ENCODE measurements around the gene MBNL3. TPM values are rescaled to one million over a fixed set of nuclear protein-coding genes. Genes with fewer than 3 reads are reported as not detected.

MBNL3 gene
- total and polyA plus RNA-seq, 2 experiments from 2014 or later, result 0.98 to 1.6 TPM

GRCh38 chrX:132401935-132402334 lies 86.9 kb downstream of the MBNL3 start:
- H3K36me3 ChIP-seq, result no peaks in the 10 kb centered on the region
- H3K27me3 ChIP-seq, result no peaks in the 10 kb centered on the region
- H3K9me3 ChIP-seq (ENCODE audit: low read depth), result no peaks in the 10 kb centered on the region
- no peak for DNase-seq (ENCODE audit: low read depth in 1 of 2, low spot score in 1 of 2)
- H3K4me1 ChIP-seq (ENCODE audit: low read depth), result no peaks in the 10 kb centered on the region
- TF ChIP-seq CTCF (IDR thresholded peaks at IDR 0.05; ENCODE audit: low read depth, low read length), result no peak
- no peak overlapping the region for H3K27ac ChIP-seq
- H3K4me3 ChIP-seq, result no peak overlapping the region

GRCh38 chrX:132400706-132401105 lies 88.1 kb downstream of the MBNL3 start:
- Histone ChIP-seq H3K27me3 (no peaks in the 10 kb centered on the region), H3K4me1 (ENCODE audit: low read depth) (peaks cover 4% of the 10 kb centered on the region), H3K36me3 (no peaks in the 10 kb centered on the region), H3K9me3 (ENCODE audit: low read depth) (no peaks in the 10 kb centered on the region), H3K27ac (no peak overlapping the region), H3K4me3 (no peak overlapping the region)
- no peak for TF ChIP-seq CTCF (IDR thresholded peaks at IDR 0.05; ENCODE audit: low read depth, low read length)
- DNase-seq (ENCODE audit: low read depth in 1 of 2, low spot score in 1 of 2), result no peak

GRCh38 chrX:132395645-132396044 lies 93.2 kb downstream of the MBNL3 start:
- H3K4me1 ChIP-seq (ENCODE audit: low read depth), result peaks cover 26% of the 10 kb centered on the region
- H3K27ac ChIP-seq, result peak overlapping the region; percentile 38
- no peaks in the 10 kb centered on the region for H3K27me3 ChIP-seq
- no peaks in the 10 kb centered on the region for H3K9me3 ChIP-seq (ENCODE audit: low read depth)
- H3K36me3 ChIP-seq, result no peaks in the 10 kb centered on the region
- peak in 1 of 2 donors; percentile 5 for DNase-seq (ENCODE audit: low read depth in 1 of 2, low spot score in 1 of 2)
- H3K4me3 ChIP-seq, result no peak overlapping the region
- no peak for TF ChIP-seq CTCF (IDR thresholded peaks at IDR 0.05; ENCODE audit: low read depth, low read length)

- Histone ChIP-seq H3K27me3 (no peaks in the 10 kb centered on the region), H3K27ac (peak overlapping the region; percentile 38), H3K36me3 (no peaks in the 10 kb centered on the region), H3K4me1 (ENCODE audit: low read depth) (peaks cover 29% of the 10 kb centered on the region), H3K9me3 (ENCODE audit: low read depth) (no peaks in the 10 kb centered on the region), H3K4me3 (no peak overlapping the region)
- no peak for TF ChIP-seq CTCF (IDR thresholded peaks at IDR 0.05; ENCODE audit: low read depth, low read length)
- DNase-seq (ENCODE audit: low read depth in 1 of 2, low spot score in 1 of 2), result no peak
These were observed 93.8 kb downstream of the MBNL3 start for GRCh38 chrX:132395026-132395425.

GRCh38 chrX:132394591-132394990 lies 94.2 kb downstream of the MBNL3 start:
- Histone ChIP-seq H3K36me3 (no peaks in the 10 kb centered on the region), H3K9me3 (ENCODE audit: low read depth) (no peaks in the 10 kb centered on the region), H3K4me3 (no peak overlapping the region), H3K4me1 (ENCODE audit: low read depth) (peaks cover 29% of the 10 kb centered on the region), H3K27me3 (no peaks in the 10 kb centered on the region), H3K27ac (no peak overlapping the region)
- DNase-seq (ENCODE audit: low read depth in 1 of 2, low spot score in 1 of 2), result no peak
- TF ChIP-seq CTCF (IDR thresholded peaks at IDR 0.05; ENCODE audit: low read depth, low read length), result no peak

- Histone ChIP-seq H3K36me3 (no peaks in the 10 kb centered on the region), H3K4me1 (ENCODE audit: low read depth) (peaks cover 29% of the 10 kb centered on the region), H3K4me3 (no peak overlapping the region), H3K27ac (no peak overlapping the region), H3K9me3 (ENCODE audit: low read depth) (no peaks in the 10 kb centered on the region), H3K27me3 (no peaks in the 10 kb centered on the region)
- no peak for TF ChIP-seq CTCF (IDR thresholded peaks at IDR 0.05; ENCODE audit: low read depth, low read length)
- no peak for DNase-seq (ENCODE audit: low read depth in 1 of 2, low spot score in 1 of 2)
These were observed 94.8 kb downstream of the MBNL3 start for GRCh38 chrX:132393992-132394391.
